Natural killer cell (primary cell): ENCODE results near the gene ARHGAP32. TPM values are rescaled to one million over a fixed set of nuclear protein-coding genes. Genes with fewer than 3 reads are reported as not detected.

Experiments
- ATAC-seq, 3 donors: fragments of 150-1000 bp in 2 of 3; fragments of 200-7000 bp in 1 of 3; cut with Tn5 transposase; 1 replicate in 1 of 3; 2 replicates in 2 of 3; pipeline ENCODE4 v1.10.0; 2021; ENCODE audit warnings: mild to moderate bottlenecking in 2 of 3, moderate library complexity in 2 of 3
- DNase-seq, 2 donors: peaks; one replicate each; pipeline versions ENCODE4 v3.0.0 to v3.0.0-alpha.2; 2013 to 2021; ENCODE audit warnings: mixed read lengths in 1 of 2
- H3K27ac ChIP-seq: one replicate; pipeline ENCODE4 v1.5.1; 2013; ENCODE audit warnings: mild to moderate bottlenecking, low read length
- H3K27me3 ChIP-seq: one replicate; pipeline ENCODE4 v1.6.1; 2013; ENCODE audit warnings: low read length; ENCODE audit not compliant: control insufficient read depth, insufficient read depth
- H3K36me3 ChIP-seq: one replicate; pipeline ENCODE4 v1.6.1; 2013; ENCODE audit warnings: low read length; ENCODE audit not compliant: control insufficient read depth, insufficient read depth
- H3K4me1 ChIP-seq: one replicate; pipeline ENCODE4 v1.6.1; 2013; ENCODE audit warnings: low read length; ENCODE audit not compliant: control insufficient read depth, insufficient read depth
- H3K4me3 ChIP-seq: one replicate; pipeline ENCODE4 v1.5.1; 2013; ENCODE audit warnings: low read length
- H3K9me3 ChIP-seq: one replicate; pipeline ENCODE4 v1.6.1; 2013; ENCODE audit warnings: low read length; ENCODE audit not compliant: control insufficient read depth, insufficient read depth
- H3K27ac Mint-ChIP-seq, 2 donors: one replicate each; pipeline ENCODE4 v1.8.0; 2022; ENCODE audit warnings: mild to moderate bottlenecking in 2 of 2, mixed read lengths in 2 of 2, moderate library complexity in 1 of 2
- H3K27me3 Mint-ChIP-seq, 2 donors: one replicate each; pipeline ENCODE4 v1.8.0; 2022; ENCODE audit warnings: low read depth in 2 of 2, mixed read lengths in 2 of 2
- H3K36me3 Mint-ChIP-seq: one replicate; pipeline ENCODE4 v1.8.0; 2022; ENCODE audit warnings: mixed read lengths
- H3K4me1 Mint-ChIP-seq, 2 donors: one replicate each; pipeline ENCODE4 v1.8.0; 2022; ENCODE audit warnings: mixed read lengths in 2 of 2
- H3K4me3 Mint-ChIP-seq: one replicate; pipeline ENCODE4 v1.8.0; 2022; ENCODE audit warnings: mild to moderate bottlenecking, moderate library complexity, mixed read lengths
- H3K9me3 Mint-ChIP-seq, 2 donors: one replicate each; pipeline ENCODE4 v1.8.0; 2022; ENCODE audit warnings: mixed read lengths in 2 of 2
- WGBS: methylation state at CpG from one replicate; pipeline ENCODE4 v1.1.7; 2013; ENCODE audit warnings: missing lambda C conversion rate; ENCODE audit not compliant: insufficient coverage; 5-methylcytosine and 5-hydroxymethylcytosine counted together
- intact Hi-C: fragments of 100-400 bp; cut with micrococcal nuclease; formaldehyde crosslinking; loops from one replicate; pipeline ENCODE4 v1.14.2; 2022
- total RNA-seq, 4 donors: library from RNA; stranded (reverse); fragments of 120-200 nt in 1 of 4; gene quantifications; one replicate each; pipeline versions ENCODE4 v1.2.3 to v1.2.4, GENCODE V29; 2013 to 2022
- TF ChIP-seq, protein P1 (sequence below): fragments of 200-600 bp; IDR thresholded peaks from one replicate; pipeline ENCODE4 v1.8.0; 2022; ENCODE audit warnings: antibody characterized with exemption

Gene ARHGAP32
- total RNA-seq, 3 donors from 2014 or later (not counting 1 experiment from before 2014, with no cell fraction given), result 2.5 to 4.6 (median 2.7) TPM

DNA sequence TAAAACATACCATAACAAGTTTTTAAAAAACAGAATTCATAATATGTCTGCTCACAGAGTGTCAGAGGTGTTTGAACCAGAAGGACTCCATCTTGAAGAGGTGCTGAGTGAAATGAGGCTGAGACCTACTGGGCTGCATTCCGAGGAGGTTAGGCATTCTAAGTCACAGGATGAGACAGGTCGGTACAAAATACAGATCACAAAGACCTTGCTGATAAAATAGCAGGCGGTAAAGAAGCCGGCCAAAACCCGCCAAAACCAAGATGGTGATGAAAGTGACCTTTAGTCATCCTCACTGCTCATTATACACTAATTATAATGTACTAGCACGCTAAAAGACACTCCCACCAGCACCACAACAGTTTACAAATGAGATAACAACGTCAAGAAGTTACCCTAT is 116.4 kb downstream of the ARHGAP32 start:
- H3K27me3 ChIP-seq, result no peaks in the 10 kb centered on the region
- intact Hi-C loops, result no loop called here
- Mint-ChIP-seq H3K9me3 (peaks cover 2 to 3% of the 10 kb centered on the region in 2 donors), H3K36me3 (no peaks in the 10 kb centered on the region), H3K4me1 (no peaks in the 10 kb centered on the region), H3K4me3 (no peak overlapping the region), H3K27me3 (no peaks in the 10 kb centered on the region), H3K27ac (no peak overlapping the region)
- no peaks in the 10 kb centered on the region for H3K36me3 ChIP-seq
- no peak for DNase-seq
- ATAC-seq, result no peak
- 89% methylated on average over 7 of the region's 7 CpGs for WGBS
- H3K4me1 ChIP-seq, result no peaks in the 10 kb centered on the region
- no peaks in the 10 kb centered on the region for H3K9me3 ChIP-seq
- TF ChIP-seq, protein P1, sequence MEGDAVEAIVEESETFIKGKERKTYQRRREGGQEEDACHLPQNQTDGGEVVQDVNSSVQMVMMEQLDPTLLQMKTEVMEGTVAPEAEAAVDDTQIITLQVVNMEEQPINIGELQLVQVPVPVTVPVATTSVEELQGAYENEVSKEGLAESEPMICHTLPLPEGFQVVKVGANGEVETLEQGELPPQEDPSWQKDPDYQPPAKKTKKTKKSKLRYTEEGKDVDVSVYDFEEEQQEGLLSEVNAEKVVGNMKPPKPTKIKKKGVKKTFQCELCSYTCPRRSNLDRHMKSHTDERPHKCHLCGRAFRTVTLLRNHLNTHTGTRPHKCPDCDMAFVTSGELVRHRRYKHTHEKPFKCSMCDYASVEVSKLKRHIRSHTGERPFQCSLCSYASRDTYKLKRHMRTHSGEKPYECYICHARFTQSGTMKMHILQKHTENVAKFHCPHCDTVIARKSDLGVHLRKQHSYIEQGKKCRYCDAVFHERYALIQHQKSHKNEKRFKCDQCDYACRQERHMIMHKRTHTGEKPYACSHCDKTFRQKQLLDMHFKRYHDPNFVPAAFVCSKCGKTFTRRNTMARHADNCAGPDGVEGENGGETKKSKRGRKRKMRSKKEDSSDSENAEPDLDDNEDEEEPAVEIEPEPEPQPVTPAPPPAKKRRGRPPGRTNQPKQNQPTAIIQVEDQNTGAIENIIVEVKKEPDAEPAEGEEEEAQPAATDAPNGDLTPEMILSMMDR, result no peak
- no peak overlapping the region for H3K27ac ChIP-seq
- no peak overlapping the region for H3K4me3 ChIP-seq

DNA sequence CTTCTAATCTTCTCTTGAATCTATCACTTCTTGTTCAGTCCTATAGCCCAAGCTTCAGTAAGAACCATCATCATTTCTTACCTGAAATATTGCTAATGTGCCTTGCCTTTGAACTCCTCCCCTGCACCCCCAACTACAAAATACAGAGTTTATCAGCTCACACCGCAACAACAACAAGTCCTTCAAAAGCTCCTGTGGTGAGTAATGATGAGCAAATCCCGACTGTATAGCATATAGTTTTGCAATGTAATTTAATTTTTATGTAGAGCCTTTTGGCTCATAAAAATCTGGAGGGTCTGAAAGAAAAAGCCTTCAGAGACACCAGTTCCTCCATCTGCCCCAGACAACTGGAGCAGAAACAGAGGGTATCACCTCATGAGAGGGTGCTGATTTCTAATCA is 124.7 kb downstream of the ARHGAP32 start:
- no CpG with 5 or more reads among the region's 2 CpGs for WGBS
- H3K27me3 Mint-ChIP-seq, result no peaks in the 10 kb centered on the region

DNA sequence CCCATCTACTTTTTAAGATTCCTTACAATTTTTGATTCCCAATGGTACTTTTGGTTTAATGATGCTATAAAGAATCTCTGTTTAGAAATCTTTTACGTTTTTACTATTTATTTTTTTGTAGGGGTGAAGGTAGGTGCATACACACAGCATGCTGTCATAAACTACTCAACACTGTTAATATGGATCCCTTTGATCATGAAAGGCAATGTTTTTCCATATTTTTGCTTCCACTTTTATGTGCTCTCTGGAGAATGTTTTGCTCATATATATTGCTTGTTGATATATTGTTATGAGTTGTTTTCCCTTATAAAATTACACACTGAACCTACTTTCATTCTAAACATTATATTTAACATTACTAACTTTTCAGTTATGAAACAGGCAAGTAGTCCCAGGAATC is 125.9 kb downstream of the ARHGAP32 start:
- no peak for ATAC-seq
- WGBS, result no CpG with 5 or more reads among the region's 1 CpG

More for the DNA sequence above, 124.7 kb downstream of the ARHGAP32 start:
- Histone ChIP-seq H3K4me3 (no peak overlapping the region), H3K9me3 (no peaks in the 10 kb centered on the region), H3K27me3 (no peaks in the 10 kb centered on the region), H3K36me3 (no peaks in the 10 kb centered on the region), H3K27ac (no peak overlapping the region), H3K4me1 (no peaks in the 10 kb centered on the region)
- Mint-ChIP-seq H3K4me1 (no peaks in the 10 kb centered on the region), H3K4me3 (no peak overlapping the region), H3K36me3 (no peaks in the 10 kb centered on the region), H3K9me3 (no peaks in the 10 kb centered on the region), H3K27ac (no peak overlapping the region)
- DNase-seq, result no peak
- intact Hi-C loops, result no loop called here
- TF ChIP-seq, protein P1, result no peak
- no peak for ATAC-seq

DNA sequence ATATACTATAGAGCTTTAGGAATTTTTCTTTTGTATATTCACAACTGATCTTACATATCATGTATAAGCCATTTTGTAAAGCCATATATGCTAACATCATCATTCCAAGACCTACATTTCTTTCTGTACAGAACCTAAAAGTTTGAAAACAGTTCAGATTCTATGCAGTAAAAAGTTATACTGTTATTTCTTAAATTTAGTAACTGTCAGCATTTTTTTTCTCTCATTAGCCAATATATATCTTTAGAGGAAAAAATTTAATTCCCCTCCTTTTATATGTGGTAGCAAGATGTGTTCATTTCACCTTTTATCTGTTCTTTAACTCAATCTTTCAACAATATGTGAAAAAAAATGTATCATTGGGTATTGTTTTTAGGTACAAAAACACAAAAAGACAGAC is 129.0 kb downstream of the ARHGAP32 start:
- no peak overlapping the region for H3K4me3 Mint-ChIP-seq
- intact Hi-C loops, result no loop called here
- TF ChIP-seq, protein P1, result no peak

More for the DNA sequence above, 125.9 kb downstream of the ARHGAP32 start:
- Mint-ChIP-seq H3K9me3 (no peaks in the 10 kb centered on the region), H3K27ac (no peak overlapping the region), H3K36me3 (no peaks in the 10 kb centered on the region), H3K27me3 (no peaks in the 10 kb centered on the region), H3K4me3 (no peak overlapping the region), H3K4me1 (no peaks in the 10 kb centered on the region)
- Histone ChIP-seq H3K4me3 (no peak overlapping the region), H3K36me3 (no peaks in the 10 kb centered on the region), H3K4me1 (no peaks in the 10 kb centered on the region), H3K9me3 (no peaks in the 10 kb centered on the region), H3K27me3 (no peaks in the 10 kb centered on the region), H3K27ac (no peak overlapping the region)
- intact Hi-C loops, result no loop called here
- TF ChIP-seq, protein P1, result no peak
- no peak for DNase-seq

More for the DNA sequence above, 129.0 kb downstream of the ARHGAP32 start:
- no peaks in the 10 kb centered on the region for H3K27me3 ChIP-seq
- no peaks in the 10 kb centered on the region for H3K4me1 ChIP-seq
- H3K36me3 ChIP-seq, result no peaks in the 10 kb centered on the region
- H3K27ac ChIP-seq, result no peak overlapping the region
- H3K27ac Mint-ChIP-seq, result no peak overlapping the region
- ATAC-seq (no peak), DNase-seq (no peak)
- no peaks in the 10 kb centered on the region for H3K9me3 Mint-ChIP-seq
- H3K27me3 Mint-ChIP-seq, result no peaks in the 10 kb centered on the region
- H3K36me3 Mint-ChIP-seq, result no peaks in the 10 kb centered on the region
- H3K4me1 Mint-ChIP-seq, result no peaks in the 10 kb centered on the region
- no peak overlapping the region for H3K4me3 ChIP-seq
- no peaks in the 10 kb centered on the region for H3K9me3 ChIP-seq
